ENCODE results near the gene DMBX1. TPM values are rescaled to one million over a fixed set of nuclear protein-coding genes. Genes with fewer than 3 reads are reported as not detected.

DMBX1 gene
- total and polyA plus RNA-seq, 2 experiments from 2014 or later = not detected

DNA sequence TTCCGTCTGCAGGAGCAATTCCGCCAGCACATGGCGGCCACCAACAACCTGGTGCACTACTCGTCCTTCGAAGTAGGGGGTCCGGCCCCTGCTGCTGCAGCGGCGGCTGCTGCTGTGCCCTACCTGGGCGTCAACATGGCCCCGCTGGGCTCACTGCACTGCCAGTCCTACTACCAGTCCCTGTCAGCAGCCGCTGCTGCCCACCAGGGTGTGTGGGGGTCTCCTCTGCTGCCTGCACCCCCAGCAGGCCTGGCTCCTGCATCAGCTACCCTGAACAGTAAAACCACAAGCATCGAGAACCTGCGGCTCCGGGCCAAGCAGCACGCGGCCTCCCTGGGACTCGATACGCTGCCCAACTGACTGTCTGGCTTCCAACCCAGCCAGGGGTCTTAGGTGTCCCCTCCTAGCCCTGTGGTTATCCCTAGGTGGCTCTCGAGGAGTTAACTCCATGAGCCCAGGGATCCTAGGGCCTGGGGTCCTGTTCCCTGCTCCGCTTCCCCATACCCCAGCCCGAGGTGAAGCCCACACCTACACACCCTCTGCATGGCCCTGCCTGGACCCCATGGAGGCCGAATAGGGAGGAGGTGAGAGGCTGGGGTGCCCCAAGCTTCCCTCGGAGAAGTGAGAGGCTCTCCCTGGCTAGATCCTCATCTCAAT is 22.6 kb downstream of the DMBX1 start:
- no peaks in the 10 kb centered on the region for H3K4me1 ChIP-seq (ENCODE audit: low read depth)
- no peak for DNase-seq (ENCODE audit: low read depth in 1 of 2, low spot score in 1 of 2)
- no peaks in the 10 kb centered on the region for H3K9me3 ChIP-seq (ENCODE audit: low read depth)
- no peak overlapping the region for H3K4me3 ChIP-seq
- H3K36me3 ChIP-seq = no peaks in the 10 kb centered on the region
- no peak overlapping the region for H3K27ac ChIP-seq
- H3K27me3 ChIP-seq = no peaks in the 10 kb centered on the region
- TF ChIP-seq, protein P1, sequence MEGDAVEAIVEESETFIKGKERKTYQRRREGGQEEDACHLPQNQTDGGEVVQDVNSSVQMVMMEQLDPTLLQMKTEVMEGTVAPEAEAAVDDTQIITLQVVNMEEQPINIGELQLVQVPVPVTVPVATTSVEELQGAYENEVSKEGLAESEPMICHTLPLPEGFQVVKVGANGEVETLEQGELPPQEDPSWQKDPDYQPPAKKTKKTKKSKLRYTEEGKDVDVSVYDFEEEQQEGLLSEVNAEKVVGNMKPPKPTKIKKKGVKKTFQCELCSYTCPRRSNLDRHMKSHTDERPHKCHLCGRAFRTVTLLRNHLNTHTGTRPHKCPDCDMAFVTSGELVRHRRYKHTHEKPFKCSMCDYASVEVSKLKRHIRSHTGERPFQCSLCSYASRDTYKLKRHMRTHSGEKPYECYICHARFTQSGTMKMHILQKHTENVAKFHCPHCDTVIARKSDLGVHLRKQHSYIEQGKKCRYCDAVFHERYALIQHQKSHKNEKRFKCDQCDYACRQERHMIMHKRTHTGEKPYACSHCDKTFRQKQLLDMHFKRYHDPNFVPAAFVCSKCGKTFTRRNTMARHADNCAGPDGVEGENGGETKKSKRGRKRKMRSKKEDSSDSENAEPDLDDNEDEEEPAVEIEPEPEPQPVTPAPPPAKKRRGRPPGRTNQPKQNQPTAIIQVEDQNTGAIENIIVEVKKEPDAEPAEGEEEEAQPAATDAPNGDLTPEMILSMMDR (IDR thresholded peaks at IDR 0.05; ENCODE audit: low read depth, low read length) = no peak

DNA sequence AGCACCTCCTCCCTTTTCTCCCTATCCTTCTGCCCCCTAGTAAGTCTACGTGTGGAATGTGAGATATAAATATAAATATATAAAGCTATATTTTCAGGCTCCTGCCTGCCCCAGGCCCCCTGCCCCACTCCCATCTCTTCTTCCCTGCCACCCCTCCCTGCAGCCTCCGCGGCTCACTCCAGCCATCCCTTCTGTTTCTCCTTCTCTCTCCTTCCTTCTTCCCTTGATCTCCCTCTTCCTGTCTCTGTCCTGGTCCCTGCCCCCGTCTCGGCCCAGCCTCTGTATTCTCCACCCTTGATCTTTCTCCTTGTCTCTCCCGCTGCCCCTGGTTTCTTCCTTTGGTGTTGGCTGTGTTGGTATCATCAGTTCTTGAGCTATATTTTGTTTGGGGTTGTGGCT is 23.2 kb downstream of the DMBX1 start:
- no peak overlapping the region for H3K4me3 ChIP-seq
- no peaks in the 10 kb centered on the region for H3K36me3 ChIP-seq
- no peak for DNase-seq (ENCODE audit: low read depth in 1 of 2, low spot score in 1 of 2)
- no peaks in the 10 kb centered on the region for H3K27me3 ChIP-seq
- TF ChIP-seq, protein P1 (IDR thresholded peaks at IDR 0.05; ENCODE audit: low read depth, low read length) = no peak
- H3K4me1 ChIP-seq (ENCODE audit: low read depth) = no peaks in the 10 kb centered on the region
- no peaks in the 10 kb centered on the region for H3K9me3 ChIP-seq (ENCODE audit: low read depth)
- no peak overlapping the region for H3K27ac ChIP-seq

DNA sequence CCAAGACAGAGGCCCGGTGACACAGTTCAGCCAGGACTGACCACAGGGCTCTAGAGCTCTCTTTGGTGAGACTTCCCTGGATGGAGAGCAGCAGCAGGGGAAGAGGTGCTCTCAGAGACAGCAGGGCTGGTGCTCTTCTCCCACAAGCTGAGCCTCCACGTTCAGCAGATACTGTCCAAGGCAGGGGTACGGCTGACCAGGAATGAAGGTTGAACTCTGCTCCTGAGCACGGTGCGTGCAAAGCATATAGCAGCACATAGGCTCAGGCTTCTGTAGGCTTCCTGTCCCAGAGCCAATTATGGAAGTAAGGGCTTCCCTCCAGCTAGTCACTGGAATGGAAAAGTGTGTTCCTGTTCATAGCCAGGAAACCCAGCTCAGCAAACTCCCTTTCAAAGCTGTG is 23.9 kb downstream of the DMBX1 start:
- Histone ChIP-seq H3K27ac (no peak overlapping the region), H3K36me3 (no peaks in the 10 kb centered on the region), H3K27me3 (no peaks in the 10 kb centered on the region), H3K4me1 (ENCODE audit: low read depth) (no peaks in the 10 kb centered on the region), H3K9me3 (ENCODE audit: low read depth) (no peaks in the 10 kb centered on the region), H3K4me3 (no peak overlapping the region)
- TF ChIP-seq, protein P1 (IDR thresholded peaks at IDR 0.05; ENCODE audit: low read depth, low read length) = no peak
- no peak for DNase-seq (ENCODE audit: low read depth in 1 of 2, low spot score in 1 of 2)

DNA sequence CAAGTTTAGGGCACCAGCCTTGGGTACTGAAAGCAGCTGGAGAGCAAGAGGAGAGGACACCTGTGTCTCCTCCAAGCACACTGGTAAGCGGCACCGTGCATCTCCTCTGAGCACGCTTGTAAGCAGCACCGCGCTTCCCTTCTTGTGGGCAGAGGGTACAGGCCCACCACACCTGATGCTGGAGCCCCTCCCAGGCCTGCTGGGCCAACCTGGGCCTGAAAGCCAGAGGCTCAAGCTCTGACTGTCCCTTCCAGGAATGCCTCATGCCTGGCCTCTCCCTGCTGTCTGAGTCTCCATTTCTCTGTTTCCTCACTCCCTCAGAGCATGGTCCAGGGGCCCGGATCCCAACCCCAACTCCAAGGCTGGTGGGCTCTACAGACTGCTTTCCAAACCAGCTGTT is 25.9 kb downstream of the DMBX1 start:
- no peaks in the 10 kb centered on the region for H3K27me3 ChIP-seq
- no peaks in the 10 kb centered on the region for H3K9me3 ChIP-seq (ENCODE audit: low read depth)
- no peak overlapping the region for H3K4me3 ChIP-seq
- TF ChIP-seq, protein P1 (IDR thresholded peaks at IDR 0.05; ENCODE audit: low read depth, low read length) = no peak
- H3K27ac ChIP-seq = no peak overlapping the region
- H3K36me3 ChIP-seq = no peaks in the 10 kb centered on the region
- H3K4me1 ChIP-seq (ENCODE audit: low read depth) = peaks cover 10% of the 10 kb centered on the region
- DNase-seq (ENCODE audit: low read depth in 1 of 2, low spot score in 1 of 2) = no peak

DNA sequence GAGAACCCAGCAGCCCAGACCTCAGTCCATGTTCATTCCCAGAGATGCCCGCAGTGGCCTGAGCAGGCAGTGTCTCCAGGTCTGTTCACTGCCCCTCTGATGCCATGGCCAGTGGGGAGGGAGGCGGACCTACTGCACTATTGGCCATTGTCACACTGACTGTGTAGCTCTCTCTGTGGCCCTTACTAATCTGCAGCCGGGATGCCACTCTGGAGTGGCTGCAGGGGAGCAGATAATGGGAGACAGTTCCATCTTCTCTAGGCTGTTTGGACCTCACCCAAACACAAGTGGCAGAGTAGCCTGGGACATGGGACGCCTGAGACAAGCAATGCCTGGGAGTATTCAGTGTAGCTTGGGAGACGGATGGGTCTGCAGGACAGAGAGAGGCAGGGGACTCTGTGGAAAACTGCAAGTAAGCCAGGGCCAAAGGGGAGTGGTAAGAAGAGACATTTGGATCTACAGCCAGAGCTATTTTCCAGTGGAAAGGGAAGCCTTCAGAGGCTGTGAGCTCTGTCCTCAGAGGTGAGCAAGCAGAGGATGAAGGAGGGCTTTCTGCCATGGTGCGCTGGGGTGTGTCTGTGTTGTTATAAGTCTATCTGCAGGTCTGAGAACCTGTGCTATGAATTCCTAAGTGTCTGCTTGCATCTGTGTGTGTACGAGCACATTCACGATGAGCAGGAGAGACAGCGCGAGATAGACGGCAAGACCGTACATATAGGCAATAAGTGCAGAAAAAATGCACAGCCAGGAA is 26.7 kb downstream of the DMBX1 start:
- Histone ChIP-seq H3K4me3 (no peak overlapping the region), H3K4me1 (ENCODE audit: low read depth) (peaks cover 11% of the 10 kb centered on the region), H3K36me3 (no peaks in the 10 kb centered on the region), H3K27ac (no peak overlapping the region), H3K9me3 (ENCODE audit: low read depth) (no peaks in the 10 kb centered on the region), H3K27me3 (no peaks in the 10 kb centered on the region)
- no peak for DNase-seq (ENCODE audit: low read depth in 1 of 2, low spot score in 1 of 2)
- TF ChIP-seq, protein P1 (IDR thresholded peaks at IDR 0.05; ENCODE audit: low read depth, low read length) = no peak

Measured in cardiac muscle cell (in vitro differentiated cells and primary cell).